Ishikawa (cell line): ENCODE data around the gene NEK7.

ENCODE experiments used
- CEBPB ChIP-seq: IDR thresholded peaks from 2 replicates; pipeline ENCODE4 v1.6.1; 2012
- CREB1 ChIP-seq: IDR thresholded peaks from 2 replicates; pipeline ENCODE4 v1.6.1; 2012; ENCODE audit warnings: low read depth
- EGR1 ChIP-seq: IDR thresholded peaks from 2 replicates; pipeline ENCODE4 v1.6.1; 2012
- EP300 ChIP-seq: IDR thresholded peaks from 2 replicates; pipeline ENCODE4 v1.6.1; 2012; ENCODE audit warnings: borderline replicate concordance
- FOXM1 ChIP-seq: IDR thresholded peaks from 2 replicates; pipeline ENCODE4 v1.6.1; 2012; ENCODE audit warnings: low read depth, borderline replicate concordance
- MAX ChIP-seq: IDR thresholded peaks from 2 replicates; pipeline ENCODE4 v1.6.1; 2012
- NFIC ChIP-seq: IDR thresholded peaks from 2 replicates; pipeline ENCODE4 v1.6.1; 2012
- RAD21 ChIP-seq: IDR thresholded peaks from 2 replicates; pipeline ENCODE4 v1.6.1; 2012; ENCODE audit warnings: low read depth
- REST ChIP-seq: IDR thresholded peaks from 2 replicates; pipeline ENCODE4 v1.6.1; 2012; ENCODE audit warnings: low read depth, mild to moderate bottlenecking
- TAF1 ChIP-seq: IDR thresholded peaks from 2 replicates; pipeline ENCODE4 v1.6.1; 2012; ENCODE audit warnings: low read depth, mild to moderate bottlenecking
- TCF12 ChIP-seq: IDR thresholded peaks from 2 replicates; pipeline ENCODE4 v1.6.1; 2012; ENCODE audit warnings: low read depth
- TEAD4 ChIP-seq: IDR thresholded peaks from 2 replicates; pipeline ENCODE4 v1.6.1; 2012
- USF1 ChIP-seq: IDR thresholded peaks from 2 replicates; pipeline ENCODE4 v1.6.1; 2012
- YY1 ChIP-seq: IDR thresholded peaks from 2 replicates; pipeline ENCODE4 v1.6.1; 2012; ENCODE audit warnings: low read depth
- ZBTB7A ChIP-seq: IDR thresholded peaks from 2 replicates; pipeline ENCODE4 v1.6.1; 2012; ENCODE audit warnings: low read depth

The NEK7 gene

GRCh38 chr1:198125995-198126735, 30.6 kb upstream of the NEK7 start:
- TF ChIP-seq RAD21 (no peak), CREB1 (no peak), TCF12 (no peak), YY1 (no peak), EGR1 (no peak), MAX (no peak), TEAD4 (no peak), USF1 (no peak), EP300 (no peak), ZBTB7A (no peak), CEBPB (no peak), FOXM1 (no peak), REST (no peak), NFIC (no peak), TAF1 (no peak)

- no peak for TF ChIP-seq YY1
These were observed 28.3 kb upstream of the NEK7 start for GRCh38 chr1:198128533-198128932.

- no peak for TF ChIP-seq NFIC
- no peak for TF ChIP-seq TAF1
- TF ChIP-seq CREB1 = no peak
- TF ChIP-seq CEBPB = no peak
- no peak for TF ChIP-seq MAX
- no peak for TF ChIP-seq ZBTB7A
- no peak for TF ChIP-seq EGR1
- no peak for TF ChIP-seq USF1
- TF ChIP-seq RAD21 = no peak
- no peak for TF ChIP-seq TEAD4
- no peak for TF ChIP-seq YY1
- no peak for TF ChIP-seq FOXM1
- no peak for TF ChIP-seq TCF12
- TF ChIP-seq EP300 = no peak
- TF ChIP-seq REST = no peak
These were observed 24.6 kb upstream of the NEK7 start for GRCh38 chr1:198132060-198132781.

GRCh38 chr1:198134252-198134651, 22.5 kb upstream of the NEK7 start:
- TF ChIP-seq YY1 (no peak), NFIC (no peak), TEAD4 (no peak), RAD21 (no peak), MAX (no peak), FOXM1 (no peak), CREB1 (no peak), TCF12 (no peak), TAF1 (no peak), REST (no peak), ZBTB7A (no peak), EP300 (no peak), EGR1 (no peak), USF1 (no peak), CEBPB (no peak)
